Activated gamma-delta T cell (primary cell): Measurements from ENCODE around the gene LIPI.
"Not testable (repeated sequence)": the region's sequence is repeated elsewhere in the genome, so short reads cannot be mapped to it uniquely, and the experiment has no call there.

Experiments used
- DNase-seq: peaks from one replicate; lab custom pipeline; 2025; lab: John Stamatoyannopoulos, UW

Gene LIPI

DNA sequence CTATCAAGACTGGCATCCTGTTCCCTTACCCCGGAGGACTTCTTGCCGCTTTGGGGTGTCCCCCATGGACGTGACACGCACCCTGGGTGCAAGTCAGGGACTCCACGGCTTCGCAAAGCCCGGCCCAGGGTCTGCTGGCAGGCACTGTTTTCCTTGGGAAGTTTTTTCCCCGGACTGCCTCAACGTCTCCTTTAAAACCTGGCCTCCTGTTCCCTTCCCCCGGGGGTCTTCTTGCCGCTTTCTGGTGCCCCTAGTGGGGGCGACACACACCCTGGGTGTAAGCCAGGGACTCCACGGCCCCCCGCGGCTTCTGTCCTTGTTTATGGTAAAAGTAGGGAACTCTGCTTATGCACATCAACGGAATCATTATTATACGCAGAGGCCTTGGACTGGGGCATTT lies 136.6 kb downstream of the LIPI start:
- DNase-seq = no peak

DNA sequence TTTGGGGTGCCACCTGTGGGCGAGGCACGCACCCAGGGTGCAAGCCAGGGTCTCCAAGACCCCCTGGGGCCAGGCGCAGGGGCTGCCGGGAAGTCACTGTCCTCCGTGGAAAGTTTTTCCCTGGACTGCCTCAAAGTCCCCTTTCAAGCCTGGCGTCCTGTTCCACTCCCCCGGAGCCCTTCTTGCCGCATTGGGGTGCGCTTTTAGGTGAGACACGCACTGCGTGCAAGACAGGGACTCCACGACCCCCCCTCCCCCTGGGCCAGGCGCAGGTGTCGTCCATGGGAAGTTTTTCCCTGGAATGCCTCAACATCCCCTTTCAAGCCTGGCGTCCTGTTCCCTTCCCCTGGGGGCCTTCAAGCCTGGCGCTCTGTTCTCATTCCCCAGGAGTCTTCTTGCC lies 137.1 kb downstream of the LIPI start:
- no peak for DNase-seq

DNA sequence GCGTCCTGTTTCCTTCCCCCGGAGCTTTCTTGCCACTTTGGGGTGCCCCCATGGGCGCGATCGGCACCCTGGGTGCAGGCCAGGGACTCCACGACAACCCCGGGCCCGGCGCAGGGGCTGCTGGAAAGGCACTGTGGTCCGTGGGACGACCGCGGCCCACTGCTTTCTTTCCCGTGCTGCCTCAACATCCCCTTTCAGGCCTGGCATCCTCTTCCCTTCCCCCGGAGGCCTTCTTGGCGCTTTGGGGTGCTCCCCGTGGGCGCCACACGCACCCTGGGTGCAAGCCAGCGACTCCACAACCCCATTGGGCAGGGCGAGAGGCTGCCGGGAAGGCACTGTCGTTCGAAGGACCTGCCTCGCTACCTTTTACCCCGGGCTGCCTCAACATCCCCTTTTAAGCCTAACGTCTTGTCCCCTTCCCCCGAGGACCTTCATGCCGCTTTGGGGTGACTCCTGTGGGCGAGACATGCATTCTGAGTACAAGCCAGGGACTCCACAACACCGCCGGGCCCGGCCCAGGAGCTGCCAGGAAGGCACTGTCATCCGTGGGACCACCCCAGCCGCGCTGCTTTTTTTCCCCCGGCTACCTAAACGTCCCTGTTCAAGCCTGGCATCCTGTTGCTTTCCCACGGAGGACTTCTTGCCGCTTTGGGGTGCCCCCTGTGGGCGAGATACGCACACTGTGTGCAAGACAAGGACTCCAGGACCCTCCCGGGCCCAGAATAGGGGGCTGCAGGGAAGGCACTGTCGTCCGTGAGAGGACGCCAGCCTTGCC lies 137.8 kb downstream of the LIPI start:
- no peak for DNase-seq

DNA sequence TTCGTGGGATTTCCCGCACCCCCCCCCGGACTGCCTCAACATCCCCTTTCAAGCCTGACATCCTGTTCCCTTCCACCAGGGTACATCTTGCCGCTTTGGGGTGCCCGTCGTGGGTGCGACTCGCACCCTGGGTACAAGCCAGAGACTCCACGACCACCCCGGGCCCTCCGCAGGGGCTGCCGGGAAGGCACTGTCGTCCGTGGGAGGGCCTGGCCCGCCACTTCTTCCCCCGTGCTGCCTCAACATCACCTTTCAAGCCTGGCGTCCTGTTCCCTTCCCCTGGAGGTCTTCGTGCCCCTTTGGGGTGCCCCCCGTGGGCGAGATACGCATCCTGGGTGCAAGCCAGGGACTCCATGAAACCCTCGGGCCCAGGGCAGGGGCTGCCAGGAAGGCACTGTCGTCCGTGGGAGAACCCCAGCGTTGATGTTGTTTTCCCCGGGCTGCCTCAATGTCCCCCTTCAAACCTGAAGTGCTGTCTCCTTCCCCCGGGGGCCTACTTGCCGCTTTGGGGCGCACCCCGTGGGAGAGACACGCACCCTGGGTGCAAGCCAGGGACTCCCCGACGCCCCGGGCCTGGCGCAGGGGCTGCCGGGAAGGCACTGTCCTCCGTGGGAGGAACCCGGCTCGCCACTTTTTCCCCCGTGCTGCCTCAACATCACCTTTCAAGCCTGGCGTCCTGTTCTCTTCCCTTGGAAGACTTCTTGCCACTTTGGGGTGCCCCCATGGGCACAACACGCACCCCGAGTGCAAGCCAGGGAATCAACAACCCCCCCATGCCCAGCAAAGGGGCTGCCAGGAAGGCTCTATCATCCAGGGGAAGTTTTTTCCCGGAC lies 138.6 kb downstream of the LIPI start:
- no peak for DNase-seq

DNA sequence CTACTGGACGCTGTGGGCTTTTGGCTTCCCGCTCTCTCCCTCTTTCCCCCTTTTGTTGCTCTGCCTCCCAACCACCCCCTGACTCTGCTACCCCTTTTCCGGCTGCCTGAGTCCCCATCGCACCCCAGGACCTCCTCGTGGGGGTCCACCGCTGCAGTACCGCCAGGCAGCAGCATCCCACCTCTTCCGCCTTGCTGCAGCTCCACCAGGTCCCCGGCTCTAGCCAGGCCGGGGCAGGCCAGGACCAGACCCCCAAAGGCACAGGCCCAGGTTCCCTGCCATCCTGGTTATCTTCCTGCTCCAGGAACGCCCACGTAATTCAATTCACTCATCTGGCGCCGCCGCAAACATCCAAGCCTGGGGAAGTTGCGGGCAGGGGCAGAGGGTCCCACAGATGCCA lies 139.8 kb downstream of the LIPI start:
- DNase-seq = no peak

DNA sequence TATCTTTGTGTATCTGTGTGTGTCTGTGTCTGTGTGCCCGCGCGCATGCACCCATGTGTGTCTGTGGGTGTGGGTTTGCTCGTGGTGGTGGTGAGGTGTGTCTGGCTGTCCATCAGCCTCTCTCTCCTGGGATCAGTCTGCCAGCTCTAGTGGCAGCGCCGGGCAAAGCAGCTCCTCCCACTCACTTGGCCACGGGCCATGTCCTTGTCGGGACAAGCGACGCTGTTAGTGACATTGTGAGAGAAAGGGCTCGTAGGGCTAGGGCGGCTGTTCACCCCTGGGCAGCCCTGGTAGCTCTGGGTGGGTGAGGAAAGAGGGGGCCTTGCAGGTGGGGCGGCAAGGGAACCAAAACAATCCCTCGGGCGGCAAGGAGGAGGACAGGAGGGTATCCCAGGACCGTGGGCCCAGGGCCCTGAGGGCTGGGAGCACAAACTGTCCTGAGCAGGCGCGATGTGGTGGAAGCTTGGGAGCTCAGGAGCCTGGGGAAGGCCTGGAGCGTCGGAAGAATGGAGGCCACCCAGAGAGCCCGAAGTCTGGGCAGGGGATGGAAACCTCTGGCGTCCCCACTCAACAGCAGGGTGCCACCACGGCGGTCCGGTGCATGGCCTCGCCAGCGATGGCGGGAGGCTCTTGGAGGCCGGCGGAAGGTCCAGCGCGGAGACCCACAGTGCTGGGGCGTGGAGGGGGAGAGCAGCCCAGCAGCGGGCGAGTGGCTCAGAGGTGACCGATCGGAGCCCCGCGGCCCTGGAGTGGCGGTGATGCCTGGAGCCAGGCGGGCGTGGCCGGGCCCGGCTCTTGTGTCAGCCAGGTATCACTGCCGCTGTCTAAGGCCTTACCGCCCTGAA lies 140.5 kb downstream of the LIPI start:
- DNase-seq = no peak

DNA sequence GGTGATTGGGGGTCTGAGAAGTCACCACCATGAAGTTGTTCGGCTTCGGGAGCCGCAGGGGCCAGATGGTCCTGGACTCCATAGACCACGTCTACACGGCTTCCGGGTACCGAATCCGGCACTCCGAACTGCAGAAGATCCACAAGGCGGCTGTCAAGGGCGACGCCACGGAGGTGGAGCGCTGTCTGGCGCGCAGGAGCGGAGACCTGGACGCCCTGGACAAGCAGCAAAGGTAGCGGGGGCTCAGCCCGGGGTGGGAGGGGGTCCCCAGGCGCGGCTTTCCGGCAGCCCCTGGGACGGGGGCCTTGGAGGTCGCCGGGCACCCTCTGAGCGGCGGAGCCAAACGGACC lies 146.5 kb downstream of the LIPI start:
- DNase-seq = no peak

DNA sequence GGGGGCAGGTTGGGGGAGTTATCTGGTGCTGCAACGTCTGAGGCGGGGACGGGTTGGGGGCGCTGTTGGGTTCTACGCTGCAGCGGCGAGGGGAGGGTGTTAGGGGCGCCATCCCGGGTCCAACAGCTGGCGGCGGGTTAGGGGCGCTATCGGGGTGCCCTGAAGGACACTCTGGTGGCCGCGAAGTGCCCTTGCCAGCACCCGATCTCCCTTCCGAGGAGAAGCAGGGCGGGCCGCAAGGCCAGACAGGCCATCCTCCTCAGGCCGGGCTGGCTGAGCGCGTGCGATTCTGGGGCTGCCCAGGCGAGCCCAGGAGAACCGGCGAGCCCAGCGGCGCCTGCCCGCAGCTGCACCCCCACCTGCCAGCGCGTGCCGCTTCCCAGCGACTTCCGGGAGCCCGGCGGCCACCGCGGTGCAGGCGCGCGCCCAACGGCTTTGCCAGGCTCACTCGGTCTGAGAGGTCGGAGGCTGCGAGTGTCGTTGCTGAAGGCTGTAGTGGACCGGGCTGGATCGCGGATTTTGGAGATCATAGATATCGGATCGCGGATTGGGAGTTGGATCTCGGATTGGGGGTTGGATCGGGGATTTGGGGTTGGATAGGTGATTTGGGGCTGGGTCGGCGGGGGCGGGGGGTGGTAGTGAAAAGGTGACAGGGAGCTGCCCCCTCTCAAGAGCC lies 147.0 kb downstream of the LIPI start:
- not testable (repeated sequence) for DNase-seq

DNA sequence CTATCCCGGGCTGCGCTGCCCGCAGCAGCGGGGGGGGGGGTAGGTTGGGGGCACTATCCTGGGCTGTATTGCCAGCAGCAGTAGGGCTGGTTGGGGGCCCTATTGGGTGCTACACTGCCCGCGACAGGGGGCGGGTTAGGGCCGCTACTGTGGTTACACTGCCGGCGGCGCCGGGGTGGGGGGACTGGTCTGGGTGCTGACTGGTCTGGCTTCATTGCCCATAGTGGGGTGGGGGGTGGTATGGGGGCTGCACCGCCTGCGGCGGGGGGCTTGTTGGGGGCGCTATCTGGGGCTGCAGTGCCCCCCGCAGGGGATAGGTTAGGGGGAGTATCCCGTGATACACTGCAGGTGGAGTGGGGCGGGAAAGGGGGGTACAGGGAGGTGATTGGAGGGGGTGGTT lies 148.1 kb downstream of the LIPI start:
- DNase-seq = not testable (repeated sequence)

DNA sequence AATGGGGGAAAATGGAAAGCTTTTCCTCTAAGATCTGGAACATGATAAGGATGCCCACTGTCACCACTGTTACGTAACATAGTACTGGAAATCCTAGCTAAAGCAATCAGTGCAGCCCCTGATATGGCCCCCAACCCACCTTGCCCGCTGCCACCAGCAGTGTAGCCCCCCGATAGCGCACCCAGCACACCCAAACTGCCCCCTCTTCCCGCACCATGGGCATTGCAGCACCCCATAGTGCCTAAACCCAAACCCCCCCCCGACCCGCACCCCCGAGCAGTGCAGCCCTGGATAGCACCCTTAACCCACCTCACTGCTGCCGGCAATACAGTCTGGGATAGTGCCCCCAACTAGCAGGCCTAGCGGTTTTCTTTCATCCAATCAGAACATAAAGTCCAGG lies 148.9 kb downstream of the LIPI start:
- not testable (repeated sequence) for DNase-seq

DNA sequence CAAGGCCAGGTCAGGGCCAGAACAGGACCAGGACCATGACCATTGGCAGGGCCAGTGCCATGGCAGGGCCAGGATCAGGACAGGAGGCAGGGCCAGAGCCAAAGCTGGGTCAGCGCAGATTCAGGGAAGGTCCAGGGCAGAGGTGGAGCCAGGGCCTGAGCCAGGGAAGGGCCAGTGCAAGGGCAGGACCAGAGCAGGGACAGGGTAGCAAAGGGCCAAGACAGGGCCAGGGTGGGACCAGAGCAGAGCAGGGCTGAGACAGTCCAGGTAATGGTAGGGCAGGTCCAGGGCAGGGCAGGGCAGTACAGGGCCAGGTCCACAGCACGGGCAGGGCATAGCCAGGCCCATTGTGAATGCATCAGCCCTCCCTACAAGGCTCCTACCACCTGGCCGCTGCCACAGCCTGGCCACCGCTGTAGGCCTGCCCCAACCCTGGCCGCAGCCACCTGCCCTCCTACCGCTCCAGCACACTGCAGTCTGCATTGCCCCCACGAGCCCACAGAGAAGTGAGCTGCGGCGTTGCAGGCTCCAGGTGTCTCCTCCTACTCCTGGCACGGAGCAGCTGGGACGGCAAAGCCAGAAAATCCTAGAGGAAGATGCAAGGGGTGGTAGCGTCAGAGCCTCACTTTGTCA lies 151.6 kb downstream of the LIPI start:
- not testable (repeated sequence) for DNase-seq
